HCT116 (cell line): Measurements from ENCODE around the gene GGT7. TPM values are rescaled to one million over a fixed set of nuclear protein-coding genes. Genes with fewer than 3 reads are reported as not detected.

Experiments used
- ATAC-seq: fragments of 200-7000 bp; cut with Tn5 transposase; 2 replicates; pipeline ENCODE4 v1.9.1; 2020; ENCODE audit warnings: mild to moderate bottlenecking, moderate library complexity
- BruUV-seq: library from RNA; stranded (reverse); fragments of 400-500 nt; replicated peaks from 2 replicates; lab custom pipeline; 2021; lab: Mats Ljungman, UMichigan
- CTCF ChIA-PET: fragments of 300-600 bp; sonication (Branson Sonifier 250); formaldehyde crosslinking; loops from one replicate; lab custom pipeline; 2021; ENCODE audit warnings: antibody characterized with exemption; lab: Charles Lee
- POLR2A ChIA-PET: fragments of 300-600, 350-600 bp; sonication (Branson Sonifier 250); formaldehyde crosslinking; loops from one replicate; lab custom pipeline; 2021; ENCODE audit warnings: antibody characterized with exemption; lab: Charles Lee
- RAD21 ChIA-PET, 2 experiments: fragments of 300-600 bp; sonication (Branson Sonifier 250); formaldehyde crosslinking; loops; one replicate each; lab custom pipeline; 2023; ENCODE audit warnings: low total read pairs in 2 of 2; ENCODE audit not compliant: uncharacterized antibody in 2 of 2, unreplicated experiment in 2 of 2, low non-redundant PET in 1 of 2; lab: Charles Lee
- DNase-seq: peaks from one replicate; pipeline ENCODE4 v3.0.0-alpha.2; 2010; ENCODE audit warnings: low read depth, low spot score
- H2AFZ ChIP-seq: fragments of 200-600 bp; shearing (Covaris generic), sonication (generic); 2 replicates; pipeline ENCODE4 v1.6.1; 2017; ENCODE audit warnings: low read depth, mixed run types, mixed read lengths, antibody characterized with exemption, low read length; ENCODE audit not compliant: poor library complexity, severe bottlenecking
- H3K27ac ChIP-seq: 2 replicates; pipeline ENCODE4 v1.5.1; 2012; ENCODE audit warnings: low read depth, low read length
- H3K27me3 ChIP-seq: fragments of 200-600 bp; sonication (generic); 2 replicates; pipeline ENCODE4 v1.6.1; 2016; ENCODE audit warnings: mixed run types, low read length, mixed read lengths; ENCODE audit not compliant: insufficient read depth
- H3K36me3 ChIP-seq, 2 experiments: fragments of 200-500 bp in 1 of 2; fragments of 200-600 bp in 1 of 2; sonication (Bioruptor generic) in 1 of 2; sonication (generic) in 1 of 2; 2 replicates each; pipeline versions ENCODE4 v1.5.1 to v1.6.1; 2014 to 2016; ENCODE audit warnings: low read length in 2 of 2, inconsistent platforms in 1 of 2, mixed read lengths in 1 of 2, mixed run types in 1 of 2; ENCODE audit not compliant: insufficient read depth in 2 of 2, control insufficient read depth in 1 of 2
- H3K4me1 ChIP-seq, 2 experiments: fragments of 200-600 bp in 1 of 2; sonication (generic) in 1 of 2; 2 replicates each; pipeline versions ENCODE4 v1.5.1 to v1.6.1; 2012 to 2017; ENCODE audit warnings: low read length in 2 of 2, inconsistent platforms in 1 of 2, mild to moderate bottlenecking in 1 of 2, mixed read lengths in 1 of 2, mixed run types in 1 of 2, moderate library complexity in 1 of 2; ENCODE audit not compliant: insufficient read depth in 2 of 2, control insufficient read depth in 1 of 2
- H3K4me2 ChIP-seq: fragments of 200-600 bp; sonication (generic); 2 replicates; pipeline ENCODE4 v1.6.1; 2017; ENCODE audit warnings: mixed run types, low read length, mixed read lengths
- H3K4me3 ChIP-seq, 2 experiments: fragments of 200-600 bp in 1 of 2; sonication (generic) in 1 of 2; replicated peaks in 1 of 2; 2 replicates each; pipeline ENCODE4 v1.5.1; 2011 to 2016; ENCODE audit warnings: low read length in 2 of 2, control low read depth in 1 of 2, low read depth in 1 of 2, mild to moderate bottlenecking in 1 of 2, mixed read lengths in 1 of 2, mixed run types in 1 of 2
- H3K79me2 ChIP-seq: fragments of 200-600 bp; sonication (generic); 2 replicates; pipeline ENCODE4 v1.6.1; 2017; ENCODE audit warnings: mild to moderate bottlenecking, mixed run types, low read length, moderate library complexity, mixed read lengths; ENCODE audit not compliant: insufficient read depth
- H3K9ac ChIP-seq: fragments of 200-600 bp; sonication (generic); 2 replicates; pipeline ENCODE4 v1.6.1; 2016; ENCODE audit warnings: low read length, mixed read lengths
- H3K9me2 ChIP-seq: fragments of 200-600 bp; sonication (generic), shearing (Covaris generic); 2 replicates; pipeline ENCODE4 v1.6.1; 2017; ENCODE audit warnings: mixed run types, mild to moderate bottlenecking, moderate library complexity; ENCODE audit not compliant: insufficient read depth
- H3K9me3 ChIP-seq, 2 experiments: fragments of 200-500 bp in 1 of 2; fragments of 200-600 bp in 1 of 2; sonication (Bioruptor generic) in 1 of 2; sonication (generic) in 1 of 2; 2 replicates each; pipeline ENCODE4 v1.6.1; 2014 to 2017; ENCODE audit warnings: low read length in 2 of 2, mixed read lengths in 2 of 2, inconsistent platforms in 1 of 2, low read depth in 1 of 2, mild to moderate bottlenecking in 1 of 2, mixed run types in 1 of 2, moderate library complexity in 1 of 2; ENCODE audit not compliant: control insufficient read depth in 1 of 2, insufficient read depth in 1 of 2
- H4K20me1 ChIP-seq: fragments of 200-600 bp; sonication (generic), shearing (Covaris generic); 2 replicates; pipeline ENCODE4 v1.6.1; 2017; ENCODE audit warnings: mixed run types, mild to moderate bottlenecking, moderate library complexity; ENCODE audit not compliant: insufficient read depth
- CBX3 ChIP-seq: IDR thresholded peaks from 2 replicates; pipeline ENCODE4 v1.6.1; 2012; ENCODE audit warnings: low read depth
- EGR1 ChIP-seq: IDR thresholded peaks from 2 replicates; pipeline ENCODE4 v1.6.1; 2012; ENCODE audit warnings: low read depth
- EZH2 ChIP-seq: fragments of 200-600 bp; sonication (generic); IDR thresholded peaks from 2 replicates; pipeline ENCODE4 v1.6.1; 2017; ENCODE audit warnings: antibody characterized with exemption, mixed run types
- JUND ChIP-seq: IDR thresholded peaks from 2 replicates; pipeline ENCODE4 v1.6.1; 2012
- RAD21 ChIP-seq: IDR thresholded peaks from 2 replicates; pipeline ENCODE4 v1.6.1; 2012; ENCODE audit warnings: low read depth, mild to moderate bottlenecking
- SP1 ChIP-seq: IDR thresholded peaks from 2 replicates; pipeline ENCODE4 v1.6.1; 2012; ENCODE audit warnings: low read depth
- SRF ChIP-seq: IDR thresholded peaks from 2 replicates; pipeline ENCODE4 v1.6.1; 2012; ENCODE audit warnings: low read depth
- intact Hi-C: fragments of 100-400 bp; cut with micrococcal nuclease; formaldehyde crosslinking; loops from 2 replicates; pipeline ENCODE4 v1.10.0; 2022
- total RNA-seq: library from RNA; stranded (reverse); gene quantifications from one replicate; pipeline ENCODE4 v1.2.1, GENCODE V29; 2021; ENCODE audit not compliant: unreplicated experiment
- TF ChIP-seq, protein P1 (sequence below): IDR thresholded peaks from 2 replicates; pipeline ENCODE4 v1.6.1; 2012; ENCODE audit warnings: low read depth

GGT7 gene
- total RNA-seq, 1 experiment from 2014 or later, result 9.4 TPM

DNA sequence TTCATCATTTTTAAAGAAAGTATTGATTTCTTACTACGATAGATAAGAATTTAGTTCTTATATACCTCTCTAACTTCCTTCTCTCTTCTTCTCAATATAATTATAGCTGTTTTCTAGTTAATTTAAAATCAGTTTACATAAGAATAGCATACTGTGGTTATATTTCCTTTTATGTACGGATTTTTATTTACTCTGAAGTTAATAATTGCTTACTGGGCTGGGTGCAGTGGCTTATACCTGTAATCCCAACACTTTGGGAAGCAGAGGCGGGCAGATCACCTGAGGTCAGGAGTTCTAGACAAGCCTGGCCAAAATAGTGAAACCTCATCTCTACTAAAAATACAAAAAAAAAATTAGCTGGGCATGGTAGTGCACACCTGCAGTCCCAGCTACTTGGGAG, 13.5 kb upstream of the GGT7 start (continued):
- TF ChIP-seq SRF (no peak), RAD21 (no peak), EGR1 (no peak), EZH2 (no peak), JUND (no peak), SP1 (no peak)
- TF ChIP-seq, protein P1, sequence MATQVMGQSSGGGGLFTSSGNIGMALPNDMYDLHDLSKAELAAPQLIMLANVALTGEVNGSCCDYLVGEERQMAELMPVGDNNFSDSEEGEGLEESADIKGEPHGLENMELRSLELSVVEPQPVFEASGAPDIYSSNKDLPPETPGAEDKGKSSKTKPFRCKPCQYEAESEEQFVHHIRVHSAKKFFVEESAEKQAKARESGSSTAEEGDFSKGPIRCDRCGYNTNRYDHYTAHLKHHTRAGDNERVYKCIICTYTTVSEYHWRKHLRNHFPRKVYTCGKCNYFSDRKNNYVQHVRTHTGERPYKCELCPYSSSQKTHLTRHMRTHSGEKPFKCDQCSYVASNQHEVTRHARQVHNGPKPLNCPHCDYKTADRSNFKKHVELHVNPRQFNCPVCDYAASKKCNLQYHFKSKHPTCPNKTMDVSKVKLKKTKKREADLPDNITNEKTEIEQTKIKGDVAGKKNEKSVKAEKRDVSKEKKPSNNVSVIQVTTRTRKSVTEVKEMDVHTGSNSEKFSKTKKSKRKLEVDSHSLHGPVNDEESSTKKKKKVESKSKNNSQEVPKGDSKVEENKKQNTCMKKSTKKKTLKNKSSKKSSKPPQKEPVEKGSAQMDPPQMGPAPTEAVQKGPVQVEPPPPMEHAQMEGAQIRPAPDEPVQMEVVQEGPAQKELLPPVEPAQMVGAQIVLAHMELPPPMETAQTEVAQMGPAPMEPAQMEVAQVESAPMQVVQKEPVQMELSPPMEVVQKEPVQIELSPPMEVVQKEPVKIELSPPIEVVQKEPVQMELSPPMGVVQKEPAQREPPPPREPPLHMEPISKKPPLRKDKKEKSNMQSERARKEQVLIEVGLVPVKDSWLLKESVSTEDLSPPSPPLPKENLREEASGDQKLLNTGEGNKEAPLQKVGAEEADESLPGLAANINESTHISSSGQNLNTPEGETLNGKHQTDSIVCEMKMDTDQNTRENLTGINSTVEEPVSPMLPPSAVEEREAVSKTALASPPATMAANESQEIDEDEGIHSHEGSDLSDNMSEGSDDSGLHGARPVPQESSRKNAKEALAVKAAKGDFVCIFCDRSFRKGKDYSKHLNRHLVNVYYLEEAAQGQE, result no peak

DNA sequence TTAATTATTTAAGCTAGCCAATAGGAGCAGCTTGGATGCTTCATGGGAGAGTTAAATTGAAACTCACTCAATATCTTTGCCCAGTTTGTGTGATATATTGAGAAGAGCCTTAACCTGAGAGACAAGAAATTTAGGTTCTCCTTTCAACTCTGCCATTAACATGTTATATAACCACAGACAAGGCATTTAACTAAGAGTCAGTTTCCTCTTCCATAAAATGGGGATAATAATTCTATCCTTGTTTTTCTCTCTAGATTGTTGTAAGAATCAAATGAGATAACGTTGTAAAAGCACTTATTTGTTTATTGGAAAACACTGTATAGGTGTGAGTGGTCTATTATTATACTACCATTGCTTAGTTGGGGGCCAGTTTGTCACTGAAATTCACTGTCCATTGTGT, 11.6 kb upstream of the GGT7 start:
- no peak overlapping the region for H3K9ac ChIP-seq
- no peaks in the 10 kb centered on the region for H4K20me1 ChIP-seq
- no peaks in the 10 kb centered on the region for H3K9me2 ChIP-seq
- peaks cover 0 to 7% of the 10 kb centered on the region in 2 experiments; a peak in 1 of 4 replicates for H3K36me3 ChIP-seq
- H3K4me2 ChIP-seq, result no peak overlapping the region
- ChIA-PET RAD21 (no interaction called here), POLR2A (interaction anchor here (1.2 kb wide), 1 partner anchor 8 kb away, joined by 4 read pairs; the partner anchor contains the start of gene ACSS2), CTCF (no interaction called here)
- H3K79me2 ChIP-seq, result no peaks in the 10 kb centered on the region
- H3K4me3 ChIP-seq, result no peak overlapping the region
- no peak for ATAC-seq
- no peaks in the 10 kb centered on the region for H3K9me3 ChIP-seq
- H2AFZ ChIP-seq, result no peak overlapping the region
- no peaks in the 10 kb centered on the region for H3K27me3 ChIP-seq
- no peak for TF ChIP-seq CBX3
- no peak for TF ChIP-seq RAD21
- DNase-seq, result no peak
- H3K4me1 ChIP-seq, result peaks cover 0 to 3% of the 10 kb centered on the region in 2 experiments; a peak in 2 of 4 replicates
- no peak overlapping the region for H3K27ac ChIP-seq
- intact Hi-C loops, result no loop called here
- BruUV-seq, result no TSS peak
